HG03066 (cell line): ENCODE results near the gene WIZ.

Experiments used
- ATAC-seq: cut with Tn5 transposase; IDR thresholded peaks from one replicate; pipeline ENCODE4 v1.9.1; 2021; ENCODE audit warnings: low read depth; ENCODE audit not compliant: unreplicated experiment

WIZ gene

DNA sequence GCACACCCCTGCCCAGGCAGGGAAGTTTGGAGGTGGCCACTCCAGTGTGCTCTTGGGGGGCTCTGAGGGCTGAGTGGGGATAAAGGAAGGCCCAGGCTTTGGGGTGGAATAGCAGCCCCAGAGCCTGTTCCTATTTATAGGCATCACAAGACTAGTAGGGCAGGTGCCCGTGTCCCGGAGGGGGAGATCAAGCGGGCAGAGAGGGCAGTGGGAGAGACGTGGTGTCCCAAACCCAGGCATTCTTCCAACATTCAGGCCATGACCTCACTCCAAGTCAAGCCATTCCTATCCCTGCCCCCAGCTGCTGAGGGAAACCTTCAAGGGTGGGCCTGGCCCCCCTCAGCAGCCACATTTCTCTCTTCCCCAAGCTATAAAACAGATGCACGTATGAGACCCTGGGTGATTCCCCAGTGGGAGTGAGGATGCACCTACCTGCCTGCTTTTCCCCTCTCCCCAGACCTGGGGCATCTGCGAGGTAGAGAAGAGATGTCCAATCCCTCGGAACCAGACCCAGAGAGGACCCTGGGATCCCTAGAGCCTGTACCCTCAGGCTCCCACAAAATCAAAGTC, 3.9 kb downstream of the WIZ start:
- no peak for ATAC-seq

- no peak for ATAC-seq
Measured at GRCh38 chr19:15445227-15445605, 4.5 kb downstream of the WIZ start.

- no peak for ATAC-seq
Measured at GRCh38 chr19:15444505-15445226, 5.1 kb downstream of the WIZ start.

DNA sequence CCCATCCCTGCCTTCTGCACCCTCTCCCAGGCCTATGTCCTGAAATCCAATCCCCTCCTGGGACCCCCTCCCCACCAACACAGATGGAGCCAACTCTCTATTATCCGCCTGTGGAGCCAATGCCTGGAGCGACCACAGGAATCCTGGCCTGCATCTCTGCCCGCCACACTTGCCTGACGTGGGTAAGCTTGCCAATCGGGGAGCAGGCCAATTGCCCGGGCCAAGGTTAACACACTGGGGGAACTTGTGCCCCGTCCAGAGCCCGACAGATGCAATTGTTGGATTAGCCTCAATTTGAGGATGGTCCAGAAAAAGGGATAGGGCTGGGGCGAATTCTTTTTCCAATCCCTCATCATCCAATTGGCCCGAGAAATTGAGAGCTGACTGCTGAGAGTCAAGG, 5.9 kb downstream of the WIZ start:
- no peak for ATAC-seq

GRCh38 chr19:15443325-15443724, 6.4 kb downstream of the WIZ start:
- no peak for ATAC-seq

DNA sequence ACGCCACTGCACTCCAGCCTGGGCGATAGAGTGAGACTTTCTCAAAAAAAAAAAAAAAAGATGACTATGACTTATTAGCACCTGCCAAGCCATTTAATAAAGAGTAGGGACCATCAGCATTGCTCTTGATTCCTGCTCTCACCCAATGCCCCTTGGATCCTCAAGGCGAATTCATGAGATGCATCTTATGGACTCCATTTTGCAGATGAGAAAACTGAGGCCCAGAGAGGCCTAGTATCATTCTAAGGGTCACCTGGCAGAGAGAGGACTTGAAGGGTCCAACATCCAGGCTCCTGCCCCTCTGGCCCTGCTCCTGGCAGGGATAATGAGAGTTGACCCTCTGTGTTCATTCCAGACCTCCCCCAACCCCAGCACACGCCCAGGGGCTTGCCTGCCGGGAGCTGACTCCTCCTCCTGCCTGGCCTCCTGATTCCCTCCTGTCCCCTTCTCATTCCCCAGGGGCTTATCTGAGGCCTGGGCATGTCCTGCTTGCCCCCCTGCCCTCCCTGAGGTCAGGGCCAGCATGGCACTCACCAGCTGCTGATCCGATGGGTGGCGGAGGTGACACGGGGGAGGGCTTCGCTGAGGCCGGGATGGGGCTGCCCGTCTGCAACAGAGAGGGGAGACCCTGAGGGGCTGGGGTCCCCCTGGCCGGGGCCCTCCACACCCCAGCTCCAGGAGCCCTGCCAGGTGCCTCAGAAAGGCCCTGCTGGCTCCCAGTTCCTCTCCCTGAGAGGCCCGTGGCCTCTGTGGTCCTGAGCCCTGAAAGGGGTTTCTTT, 7.4 kb downstream of the WIZ start:
- ATAC-seq = no peak

DNA sequence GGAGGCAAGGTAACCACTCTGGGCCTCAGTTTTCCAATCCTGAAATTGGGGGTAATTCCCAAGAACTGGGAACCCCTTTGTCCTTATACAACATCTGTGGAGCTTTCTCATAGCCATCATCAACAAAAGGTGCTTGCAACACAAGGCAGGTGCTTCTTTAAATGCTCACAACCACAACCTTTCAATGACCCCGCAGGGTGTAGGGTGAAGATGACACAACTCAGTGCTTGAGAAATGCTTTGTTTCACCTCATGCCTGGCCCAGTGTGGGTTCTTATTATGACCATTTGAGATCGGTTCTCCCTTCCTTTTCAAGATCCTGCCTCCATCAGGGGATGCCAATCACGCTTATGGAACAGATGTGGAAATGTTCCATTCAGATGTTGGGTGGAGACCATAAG, 8.4 kb downstream of the WIZ start:
- ATAC-seq = no peak

- no peak for ATAC-seq
Measured at GRCh38 chr19:15439821-15440641, 9.7 kb downstream of the WIZ start.

GRCh38 chr19:15439078-15439799, 10.5 kb downstream of the WIZ start:
- no peak for ATAC-seq

DNA sequence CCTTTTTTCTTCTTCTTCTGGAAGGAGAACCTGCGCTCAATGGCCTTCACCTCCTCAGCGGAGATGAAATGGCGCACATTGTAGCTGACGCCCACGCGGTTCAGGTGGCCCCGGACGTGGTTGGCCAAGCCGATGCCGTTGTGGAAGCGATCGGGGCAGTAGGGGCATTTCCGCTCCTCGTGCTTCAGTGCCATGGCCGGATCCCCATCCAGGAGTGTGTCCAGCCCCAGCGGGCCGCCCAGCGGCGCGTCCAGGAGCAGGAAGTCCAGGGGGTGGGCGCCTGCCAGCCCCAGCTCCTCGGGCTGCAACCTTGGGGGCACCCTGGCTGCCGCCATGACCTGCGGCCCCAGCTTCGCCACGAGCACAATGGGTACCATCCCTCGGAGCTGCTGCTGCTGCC, 11.2 kb downstream of the WIZ start:
- no peak for ATAC-seq

DNA sequence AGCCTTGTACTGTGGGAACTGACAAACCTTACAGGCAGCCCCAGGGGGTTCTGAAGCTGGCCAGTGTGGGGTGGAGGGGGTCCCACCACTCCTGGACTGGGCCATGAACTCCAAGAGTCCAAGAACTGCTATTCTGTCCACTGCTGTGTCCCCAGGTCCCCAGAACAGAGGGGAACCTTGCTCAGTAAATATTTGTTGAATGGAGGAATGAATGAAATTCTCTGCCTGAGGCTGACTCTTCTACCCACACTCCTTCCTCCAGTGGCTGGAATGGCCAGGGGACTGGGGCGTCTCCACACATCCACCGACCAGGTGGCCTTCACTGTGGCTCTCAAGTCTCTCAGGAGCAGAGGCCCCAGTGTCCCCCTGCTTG, 11.6 kb downstream of the WIZ start:
- no peak for ATAC-seq

DNA sequence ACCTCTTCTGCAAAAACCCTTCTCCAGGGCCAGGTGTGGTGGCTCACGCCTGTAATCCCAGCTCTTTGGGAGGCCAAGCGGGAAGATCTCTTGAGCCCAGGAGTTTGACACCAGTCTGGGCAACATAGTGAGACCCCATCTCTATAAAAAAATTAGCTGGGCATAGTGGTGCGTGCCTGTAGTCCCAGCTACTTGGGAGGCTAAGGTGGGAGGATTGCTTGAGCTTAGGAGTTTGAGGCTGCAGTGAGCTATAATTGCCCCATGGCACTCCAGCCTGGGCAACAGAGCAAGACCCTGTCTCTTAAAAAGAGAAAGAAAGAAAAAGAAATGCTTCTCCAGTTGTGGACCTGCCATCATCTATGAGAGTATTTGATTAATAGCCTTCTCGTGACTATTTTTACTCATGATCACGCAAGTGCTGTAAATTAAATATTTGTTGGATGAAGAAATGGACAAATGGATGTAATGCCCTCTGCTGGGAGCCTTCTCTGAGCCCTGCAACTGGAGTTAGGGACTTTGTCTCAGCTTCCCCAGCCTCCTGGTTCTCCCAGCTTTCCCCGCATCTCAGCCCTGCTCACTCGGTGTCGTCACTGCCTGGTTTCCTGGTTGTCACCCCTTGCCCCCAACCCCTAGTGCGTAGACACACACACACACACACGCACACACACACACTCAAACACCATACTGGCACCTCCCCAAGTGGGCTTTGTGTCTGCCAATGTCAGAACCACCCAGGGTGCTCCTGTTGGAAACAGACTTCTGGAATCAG, 12.2 kb downstream of the WIZ start:
- ATAC-seq = no peak

- ATAC-seq = no peak
Measured at GRCh38 chr19:15436826-15437110, 13.0 kb downstream of the WIZ start.

GRCh38 chr19:15436012-15436825, 13.5 kb downstream of the WIZ start:
- ATAC-seq = no peak

DNA sequence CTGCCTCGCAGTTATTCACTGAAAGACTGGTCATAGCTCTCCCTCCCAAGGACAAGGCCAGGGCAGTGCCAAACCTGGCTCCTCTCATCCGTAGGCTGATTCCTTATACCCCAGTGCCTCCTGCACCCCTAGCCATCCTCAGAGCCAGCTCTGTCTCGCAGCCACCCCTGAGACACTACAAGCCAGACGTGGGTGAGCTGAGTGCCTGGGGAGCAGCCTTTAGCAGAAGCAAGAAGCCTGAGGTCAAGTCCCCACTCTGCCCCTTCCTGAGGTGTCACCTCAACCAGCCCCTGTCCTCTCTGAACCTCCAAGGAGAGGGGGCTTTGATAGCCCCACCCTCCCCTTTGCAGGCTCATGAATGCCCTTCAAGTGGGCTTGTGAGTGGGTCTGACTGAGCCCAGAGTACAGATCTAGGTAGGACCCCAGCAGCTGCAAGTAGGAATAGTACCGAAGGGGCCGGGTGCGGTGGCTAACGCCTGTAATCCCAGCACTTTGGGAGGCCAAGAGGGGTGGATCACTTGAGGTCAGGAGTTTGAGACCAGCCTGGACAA, 16.2 kb downstream of the WIZ start:
- no peak for ATAC-seq

GRCh38 chr19:15432629-15433518, 16.9 kb downstream of the WIZ start:
- no peak for ATAC-seq

DNA sequence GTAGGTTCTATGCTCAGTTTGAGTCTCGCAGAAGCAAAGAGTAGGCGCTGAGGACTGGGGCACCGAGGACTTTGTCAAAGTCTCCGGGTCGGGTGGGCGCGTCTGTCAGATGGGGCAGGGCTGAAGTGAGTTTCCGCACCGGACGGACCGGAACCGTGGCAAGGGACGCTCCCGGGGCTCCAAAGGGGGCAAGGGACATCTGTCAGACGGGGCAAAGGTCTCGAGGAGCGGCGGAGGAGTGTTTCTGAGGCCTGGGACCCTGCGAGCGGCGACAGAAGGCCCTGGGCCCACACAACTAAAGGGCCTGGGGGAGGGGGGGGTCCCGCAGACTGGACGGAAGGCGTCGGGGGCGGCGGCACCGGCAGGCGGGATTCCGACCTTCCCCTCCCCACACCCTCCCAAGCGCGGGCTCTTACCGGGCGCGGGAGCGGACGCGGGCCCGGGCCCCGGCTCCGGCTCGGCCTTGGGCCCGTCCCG, 17.7 kb downstream of the WIZ start:
- no peak for ATAC-seq
